A549 treated with dexamethasone at 1 μM for 4 hours (cell line): ENCODE results near the gene FPGS. TPM values are rescaled to one million over a fixed set of nuclear protein-coding genes. Genes with fewer than 3 reads are reported as not detected.

Experiments used
- total RNA-seq: library from RNA; stranded (reverse); fragments of 200-300 nt; extraction: Qiagen RNA extraction; gene quantifications from 5 replicates; pipeline ENCODE4 v1.2.3, GENCODE V29; 2022

FPGS gene, protein sequence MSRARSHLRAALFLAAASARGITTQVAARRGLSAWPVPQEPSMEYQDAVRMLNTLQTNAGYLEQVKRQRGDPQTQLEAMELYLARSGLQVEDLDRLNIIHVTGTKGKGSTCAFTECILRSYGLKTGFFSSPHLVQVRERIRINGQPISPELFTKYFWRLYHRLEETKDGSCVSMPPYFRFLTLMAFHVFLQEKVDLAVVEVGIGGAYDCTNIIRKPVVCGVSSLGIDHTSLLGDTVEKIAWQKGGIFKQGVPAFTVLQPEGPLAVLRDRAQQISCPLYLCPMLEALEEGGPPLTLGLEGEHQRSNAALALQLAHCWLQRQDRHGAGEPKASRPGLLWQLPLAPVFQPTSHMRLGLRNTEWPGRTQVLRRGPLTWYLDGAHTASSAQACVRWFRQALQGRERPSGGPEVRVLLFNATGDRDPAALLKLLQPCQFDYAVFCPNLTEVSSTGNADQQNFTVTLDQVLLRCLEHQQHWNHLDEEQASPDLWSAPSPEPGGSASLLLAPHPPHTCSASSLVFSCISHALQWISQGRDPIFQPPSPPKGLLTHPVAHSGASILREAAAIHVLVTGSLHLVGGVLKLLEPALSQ
- total RNA-seq, result 41.2 to 53.8 TPM (median 48.2 TPM) in 5 replicates

GRCh38 chr9:127802576-127803443 lies at the start of gene FPGS:
Gene FPGS (plus strand): TSS chr9:127802882. CDS start chr9:127802925, 43 bp downstream.

DNA sequence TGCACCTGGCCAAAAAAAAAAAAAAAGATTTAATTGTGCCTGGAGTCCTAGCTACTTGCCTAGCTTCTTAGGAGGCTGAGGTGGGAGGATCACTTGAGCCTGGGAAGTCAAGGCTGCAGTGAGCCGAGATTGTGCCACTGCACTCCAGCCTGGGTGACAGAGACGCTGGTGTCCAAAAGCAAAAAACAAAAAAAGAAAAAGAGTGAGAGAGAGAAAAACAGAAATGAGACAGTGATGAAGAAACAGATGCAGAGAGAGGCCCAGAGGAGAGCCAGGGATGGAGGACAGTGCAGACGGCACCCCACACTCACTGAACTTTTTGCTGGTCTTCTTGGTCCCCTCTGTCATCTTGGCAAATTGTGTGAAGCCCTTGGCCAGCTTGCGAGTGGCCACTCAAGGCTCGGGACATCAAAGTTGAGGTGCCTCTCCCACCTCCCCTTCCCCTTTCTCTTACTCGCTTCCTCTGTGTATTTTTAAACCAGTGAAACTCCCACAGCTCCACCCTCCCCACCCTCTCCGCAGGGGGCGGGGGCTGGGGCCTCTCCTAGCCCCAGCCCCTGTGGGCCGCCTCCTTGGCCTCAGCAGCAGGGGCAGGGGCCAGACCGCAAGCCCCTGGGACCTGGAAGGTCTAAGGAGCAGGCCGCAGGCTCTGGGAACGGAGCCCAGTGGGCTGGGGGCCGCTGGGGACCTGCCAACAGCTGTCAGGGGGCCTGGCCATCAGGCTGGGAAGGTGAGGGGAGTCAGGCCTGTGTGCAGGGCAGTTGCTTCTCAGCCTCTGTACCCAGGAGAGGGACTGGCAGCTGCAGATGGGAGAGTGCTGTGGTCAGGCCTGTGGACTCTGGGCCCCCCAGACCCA lies 24.2 kb upstream of the FPGS start, which contains the start of gene SH2D3C:
Gene SH2D3C (minus strand): TSS at position 387 of the 856 bp plus-strand sequence. CDS start 39 bp downstream, at position 348.

GRCh38 chr9:127785933-127786772 lies 16.5 kb upstream of the FPGS start, which contains the start of gene CDK9:
Gene CDK9 (plus strand): TSS chr9:127786034. CDS start chr9:127786149, 115 bp downstream.

DNA sequence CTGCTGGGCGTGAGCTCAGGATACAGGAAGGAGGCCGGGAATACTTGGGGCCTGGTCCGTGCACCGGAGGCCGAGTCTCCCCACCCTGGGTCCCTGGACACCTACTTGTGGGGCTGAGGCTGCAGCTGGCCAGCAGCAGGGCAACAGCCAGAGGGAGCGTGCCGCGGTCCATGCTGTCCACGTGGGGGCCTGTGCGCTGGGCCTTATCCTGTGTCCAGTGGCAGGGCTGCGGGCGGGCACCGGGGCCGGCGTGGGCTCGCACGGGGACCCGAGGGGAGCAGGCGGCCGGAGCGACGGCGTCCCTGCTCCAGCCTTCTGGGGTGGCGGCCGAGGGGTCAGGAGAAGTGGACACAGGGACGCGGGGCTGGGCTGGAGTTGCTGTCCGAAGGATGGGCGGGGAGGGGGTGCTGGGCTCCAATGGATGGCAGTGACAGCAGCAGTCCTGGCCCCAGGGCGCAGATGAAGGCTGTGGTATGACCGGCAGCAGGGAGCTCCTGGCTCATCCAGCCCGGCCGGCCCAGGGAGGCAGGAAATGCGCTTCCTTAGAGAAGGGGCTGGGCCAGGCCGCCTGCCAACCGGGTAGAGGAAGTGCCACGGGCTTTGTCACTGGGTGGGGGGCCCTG lies 51.6 kb downstream of the FPGS start, which contains the start of gene ENG:
Gene ENG (minus strand): TSS at position 475 of the 623 bp plus-strand sequence. CDS start 303 bp downstream, at position 172.

Other genes starting within 250 kb of the FPGS start
- gene STXBP1, start 190.6 kb upstream of the FPGS start, total RNA-seq, result 13.6 to 19.7 TPM (median 18.6 TPM) in 5 replicates
- gene CFAP157, start 95.9 kb upstream of the FPGS start, total RNA-seq, result 0.05 to 0.11 TPM (median 0.09 TPM) in 4 of 5 replicates, not detected in the other
- gene PTRH1, start 87.2 kb upstream of the FPGS start, total RNA-seq, result 15.3 to 24.0 TPM (median 18.6 TPM) in 5 replicates
- 0.02 to 0.07 TPM (median 0.04 TPM) in 4 of 5 replicates, not detected in the other for gene TTC16, start 86.8 kb upstream of the FPGS start, total RNA-seq
- 10.5 to 15.8 TPM (median 15.2 TPM) in 5 replicates for gene TOR2A, start 67.6 kb upstream of the FPGS start, total RNA-seq
- gene SH2D3C, start 24.2 kb upstream of the FPGS start, total RNA-seq, result 0.06 to 0.13 TPM (median 0.06 TPM) in 3 of 5 replicates, not detected in the others
- 42.0 to 50.0 TPM (median 43.1 TPM) in 5 replicates for gene CDK9, start 16.8 kb upstream of the FPGS start, total RNA-seq
- gene ENG, start 51.8 kb downstream of the FPGS start, total RNA-seq, result 0.07 to 0.16 TPM (median 0.09 TPM) in 5 replicates
- gene AK1, start 74.8 kb downstream of the FPGS start, total RNA-seq, result 41.1 to 85.2 TPM (median 75.6 TPM) in 5 replicates
- 19.3 to 24.9 TPM (median 21.5 TPM) in 5 replicates for gene ST6GALNAC6, start 96.7 kb downstream of the FPGS start, total RNA-seq
- gene ST6GALNAC4, start 114.2 kb downstream of the FPGS start, total RNA-seq, result 9.3 to 19.4 TPM (median 16.2 TPM) in 5 replicates
- gene PIP5KL1, start 127.9 kb downstream of the FPGS start, total RNA-seq, result 1.2 to 2.0 TPM (median 1.6 TPM) in 5 replicates
- 35.5 to 42.3 TPM (median 41.1 TPM) in 5 replicates for gene DPM2, start 135.0 kb downstream of the FPGS start, total RNA-seq
- 32.2 to 51.9 TPM (median 43.0 TPM) in 5 replicates for gene EEIG1, start 178.1 kb downstream of the FPGS start, total RNA-seq